ENCODE results near the gene UNC119.

- TF ChIP-seq CTCF (optimal IDR thresholded peaks at IDR 0.05 in 1 of 3, IDR thresholded peaks at IDR 0.05 in 1 of 3, conservative IDR thresholded peaks at IDR 0.05 in 1 of 3; ENCODE audit: extremely low read depth in 1 of 3, insufficient read depth in 2 of 3, low read length in 3 of 3) (peak in 1 of 3 experiments; percentile 30), EZH2 (IDR thresholded peaks at IDR 0.05; ENCODE audit: low read length) (no peak)
These were observed 2.1 kb upstream of the UNC119 start for GRCh38 chr17:28554565-28554964.
